GM18951 (cell line): ENCODE data around the gene LDB3.
"Not testable (repeated sequence)": the region's sequence is repeated elsewhere in the genome, so short reads cannot be mapped to it uniquely, and the experiment has no call there.

ENCODE experiments used
- POLR2A ChIP-seq: IDR thresholded peaks from 4 replicates; pipeline ENCODE4 v1.6.1; 2011; ENCODE audit warnings: mild to moderate bottlenecking; ENCODE audit not compliant: insufficient read length, insufficient read depth; ENCODE audit errors: extremely low read depth
- in situ Hi-C: fragments of 300-500 bp; cut with MboI; formaldehyde crosslinking; loops from one replicate; pipeline ENCODE4 v1.12.0; 2022; ENCODE audit warnings: low sequenced_read_pairs, mixed read lengths, inconsistent platforms; ENCODE audit not compliant: unreplicated experiment

The LDB3 gene, protein sequence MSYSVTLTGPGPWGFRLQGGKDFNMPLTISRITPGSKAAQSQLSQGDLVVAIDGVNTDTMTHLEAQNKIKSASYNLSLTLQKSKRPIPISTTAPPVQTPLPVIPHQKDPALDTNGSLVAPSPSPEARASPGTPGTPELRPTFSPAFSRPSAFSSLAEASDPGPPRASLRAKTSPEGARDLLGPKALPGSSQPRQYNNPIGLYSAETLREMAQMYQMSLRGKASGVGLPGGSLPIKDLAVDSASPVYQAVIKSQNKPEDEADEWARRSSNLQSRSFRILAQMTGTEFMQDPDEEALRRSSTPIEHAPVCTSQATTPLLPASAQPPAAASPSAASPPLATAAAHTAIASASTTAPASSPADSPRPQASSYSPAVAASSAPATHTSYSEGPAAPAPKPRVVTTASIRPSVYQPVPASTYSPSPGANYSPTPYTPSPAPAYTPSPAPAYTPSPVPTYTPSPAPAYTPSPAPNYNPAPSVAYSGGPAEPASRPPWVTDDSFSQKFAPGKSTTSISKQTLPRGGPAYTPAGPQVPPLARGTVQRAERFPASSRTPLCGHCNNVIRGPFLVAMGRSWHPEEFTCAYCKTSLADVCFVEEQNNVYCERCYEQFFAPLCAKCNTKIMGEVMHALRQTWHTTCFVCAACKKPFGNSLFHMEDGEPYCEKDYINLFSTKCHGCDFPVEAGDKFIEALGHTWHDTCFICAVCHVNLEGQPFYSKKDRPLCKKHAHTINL

DNA sequence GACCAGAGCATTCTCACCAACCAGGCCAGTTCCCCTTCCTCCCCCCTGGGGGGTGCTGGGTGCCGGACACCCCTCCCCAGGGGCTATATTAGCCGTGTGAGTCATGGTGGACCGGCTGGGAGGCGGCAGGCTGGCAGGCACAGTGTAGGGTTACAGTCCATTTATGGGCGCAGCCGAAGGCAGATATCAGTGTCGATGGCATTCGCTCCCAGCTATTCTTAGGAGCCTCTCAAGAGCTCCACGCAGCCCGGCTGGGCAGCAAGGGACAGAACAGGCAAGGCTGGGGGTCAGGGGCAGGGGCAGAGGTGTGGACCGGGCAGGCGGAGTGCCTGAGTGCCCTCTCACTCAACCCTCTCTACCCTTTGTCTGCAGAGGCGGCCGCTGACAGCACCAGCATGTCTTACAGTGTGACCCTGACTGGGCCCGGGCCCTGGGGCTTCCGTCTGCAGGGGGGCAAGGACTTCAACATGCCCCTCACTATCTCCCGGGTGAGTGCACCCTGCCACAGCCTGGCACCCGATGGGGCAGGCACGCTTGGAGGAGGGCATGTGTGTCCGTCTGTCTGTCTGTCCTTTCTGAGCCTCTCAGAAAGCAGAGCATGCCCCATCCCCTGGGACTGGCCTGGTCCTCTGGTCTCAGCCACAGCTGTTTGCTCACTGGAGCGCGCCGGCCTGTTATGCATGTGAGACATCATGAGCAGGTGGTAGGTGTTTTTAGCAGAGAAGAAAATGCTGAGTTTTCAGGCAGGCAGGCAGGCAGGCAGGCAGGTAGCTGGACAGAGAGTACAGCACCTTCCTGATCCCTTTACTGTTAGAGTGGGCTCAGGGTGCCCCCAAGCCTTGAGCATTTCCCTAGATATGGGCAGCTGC, at the start of gene LDB3:
TSS of gene LDB3 (plus strand) at position 215 of the 869 bp plus-strand sequence. CDS start at position 396, 181 bp downstream.
- TF ChIP-seq POLR2A: no peak
- in situ Hi-C loops: no loop called here

DNA sequence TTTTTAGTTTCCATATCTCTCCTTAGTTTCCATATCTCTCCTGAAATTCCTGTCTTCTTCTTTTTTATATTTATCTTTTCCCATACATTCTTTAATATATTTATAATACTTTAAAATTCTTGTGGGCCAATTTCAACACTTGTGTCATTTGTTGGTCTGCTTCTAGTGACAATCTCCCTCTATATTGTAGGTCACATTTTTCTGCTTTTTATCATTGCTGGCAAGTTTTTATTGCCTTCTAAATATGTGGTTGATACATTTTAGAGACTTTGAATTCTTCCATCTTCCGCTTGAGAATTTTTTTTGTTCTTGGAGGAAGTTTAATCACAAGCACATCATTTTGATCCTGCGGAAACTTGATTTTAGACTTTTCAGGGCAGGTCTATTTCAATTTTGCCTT, 40.0 kb upstream of the LDB3 start:
- no peak for TF ChIP-seq POLR2A
- in situ Hi-C loops: no loop called here

DNA sequence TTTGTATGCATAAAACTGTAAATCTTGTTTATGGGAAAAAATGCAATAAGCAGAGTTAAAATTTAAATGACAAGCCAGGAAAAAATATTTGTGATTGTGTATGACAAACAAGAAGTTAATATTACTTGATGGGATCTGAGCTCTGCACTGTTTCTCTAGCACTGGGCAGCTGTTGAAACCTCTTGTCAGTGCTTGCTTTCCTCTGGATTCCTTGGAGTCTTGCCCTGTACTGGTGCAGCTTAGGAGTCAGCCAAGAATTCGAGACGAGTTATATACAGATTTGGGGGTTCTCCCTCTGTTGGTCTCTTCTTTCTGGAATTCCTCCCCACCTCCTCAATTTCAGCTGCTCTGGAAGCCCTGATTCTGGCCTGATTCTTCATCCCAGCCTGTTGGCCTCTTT, 38.2 kb upstream of the LDB3 start:
- TF ChIP-seq POLR2A: no peak
- in situ Hi-C loops: no loop called here

DNA sequence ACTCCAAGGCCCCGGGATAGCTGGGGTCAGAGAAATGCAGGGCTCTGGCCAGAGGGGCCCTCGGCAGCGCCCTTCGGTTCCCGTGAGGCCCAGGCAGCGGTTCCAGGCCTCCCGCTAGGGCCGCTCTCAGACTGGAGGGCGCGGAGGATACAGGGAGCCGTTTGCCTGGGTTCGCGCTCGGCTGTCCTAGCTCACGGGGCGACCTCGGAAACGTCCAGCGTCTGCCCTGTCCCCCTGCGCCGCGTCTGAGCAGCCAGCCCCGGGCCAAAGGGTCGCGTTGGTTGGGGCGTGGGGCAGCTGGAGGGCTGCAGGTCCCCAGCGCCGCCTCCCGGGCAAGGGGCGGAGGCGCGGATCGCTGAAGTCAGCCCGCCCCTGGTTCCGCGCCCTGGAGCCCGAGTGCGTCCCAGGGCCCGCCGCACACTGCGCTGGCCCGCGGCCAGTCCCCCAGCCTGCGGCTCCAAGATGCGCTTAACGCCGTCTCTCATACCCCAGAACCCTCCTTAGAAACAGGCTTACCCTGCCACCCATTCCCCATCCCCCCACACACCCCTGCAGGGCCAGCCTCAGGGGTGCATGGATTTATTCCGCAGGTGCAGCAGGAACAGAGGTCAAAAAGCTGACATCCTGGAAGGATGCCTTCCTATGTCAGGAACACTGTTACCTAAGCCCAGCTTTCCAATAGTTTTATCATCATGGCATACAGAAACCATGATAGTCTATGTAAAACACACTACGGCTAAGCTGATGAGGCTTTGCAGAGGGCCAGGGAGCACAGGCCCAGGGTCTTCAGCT, 36.1 kb upstream of the LDB3 start:
- in situ Hi-C loops: no loop called here
- no peak for TF ChIP-seq POLR2A

DNA sequence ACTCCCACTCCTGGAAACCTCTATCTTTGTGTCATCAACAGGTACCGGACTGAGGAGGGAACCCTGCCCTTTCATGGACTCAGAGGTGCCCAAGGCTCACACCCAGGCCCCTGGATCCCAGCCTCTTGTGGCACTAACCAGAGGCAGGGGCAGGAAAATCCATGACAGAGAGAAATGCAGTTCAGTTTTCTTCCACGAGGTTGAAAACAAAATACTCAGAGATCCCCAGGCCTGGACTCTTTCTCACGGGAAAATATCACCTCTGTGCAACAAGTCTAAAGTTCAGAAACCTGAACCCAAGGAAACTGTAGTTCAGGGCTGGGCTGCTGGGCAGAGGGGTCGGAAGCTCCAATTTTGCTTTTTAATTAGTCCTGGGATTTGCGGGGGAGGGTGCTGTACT, 35.4 kb upstream of the LDB3 start:
- in situ Hi-C loops: no loop called here
- TF ChIP-seq POLR2A: no peak

DNA sequence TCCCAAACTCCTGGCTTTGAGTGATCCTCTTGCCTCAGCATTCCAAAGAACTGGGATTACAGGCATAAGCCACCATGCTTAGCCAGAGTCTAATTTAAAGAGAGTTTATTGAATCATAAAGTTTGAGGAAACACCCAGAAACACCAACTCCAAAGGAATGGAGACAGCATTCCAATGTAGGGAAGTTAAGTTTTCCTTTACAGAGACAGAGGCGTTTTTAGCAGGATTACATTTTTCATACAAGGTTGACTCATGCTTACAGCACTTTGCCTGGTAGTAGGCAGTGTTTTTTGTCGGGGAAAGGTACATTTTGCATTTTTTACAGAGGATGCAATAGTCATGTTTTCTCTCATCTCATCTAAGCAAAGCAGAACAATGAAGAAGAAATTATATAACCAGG, 32.9 kb upstream of the LDB3 start:
- in situ Hi-C loops: no loop called here
- TF ChIP-seq POLR2A: no peak

DNA sequence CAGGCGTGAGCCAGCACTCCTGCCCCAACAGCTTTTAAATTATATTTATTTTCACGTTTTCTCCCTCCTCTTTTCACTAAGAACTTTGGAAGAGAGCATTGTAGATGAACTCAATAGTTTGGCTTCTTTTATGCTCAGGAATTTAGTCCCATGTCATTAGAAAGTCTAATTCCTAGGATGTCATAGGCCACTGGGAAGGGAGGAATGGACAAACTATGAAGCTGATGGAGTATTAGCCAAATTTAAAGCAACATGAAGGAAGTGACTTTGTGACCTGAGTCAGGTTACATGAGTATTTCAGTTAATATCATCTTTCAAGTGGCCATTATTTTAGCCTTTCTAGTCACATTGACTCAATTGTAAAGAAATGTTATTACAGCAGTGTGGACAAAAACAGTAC, 32.0 kb upstream of the LDB3 start:
- TF ChIP-seq POLR2A: no peak
- in situ Hi-C loops: no loop called here

DNA sequence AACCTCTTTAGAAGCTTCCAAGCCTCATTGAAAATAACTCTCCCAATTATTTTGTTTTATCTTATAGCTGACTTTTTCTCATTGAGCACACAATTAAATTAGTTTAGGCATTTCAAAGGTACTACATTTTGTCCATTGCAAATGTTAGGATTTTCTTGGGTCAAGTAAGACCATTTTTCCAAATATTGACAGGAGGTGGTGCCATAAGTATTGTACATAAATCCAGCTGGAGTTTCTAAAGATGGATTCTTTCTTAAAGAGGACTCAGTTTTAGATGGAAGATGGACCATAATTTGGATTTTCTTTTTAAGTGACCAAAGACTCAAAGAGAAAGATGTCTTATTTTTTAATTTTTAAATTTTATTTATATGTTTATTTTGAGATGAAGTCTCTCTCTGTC, 26.3 kb upstream of the LDB3 start:
- TF ChIP-seq POLR2A: no peak
- in situ Hi-C loops: no loop called here

DNA sequence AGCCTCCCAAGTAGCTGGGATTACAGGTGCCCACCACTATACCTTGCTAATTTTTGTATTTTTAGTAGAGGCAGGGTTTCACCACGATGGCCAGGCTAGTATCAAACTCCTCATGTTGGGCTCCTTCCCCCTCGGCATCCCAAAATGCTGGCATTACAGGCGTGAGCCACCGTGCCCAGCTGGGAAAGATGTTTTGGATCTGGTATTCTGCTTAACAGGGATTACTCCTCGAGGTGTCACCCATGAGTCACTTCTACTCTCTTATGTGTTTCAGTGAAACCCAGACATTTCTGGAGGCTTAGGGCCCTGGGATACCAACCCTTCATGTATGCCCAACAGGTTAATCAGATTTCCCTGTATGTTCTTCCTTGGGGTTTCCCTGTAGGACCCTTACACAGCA, 25.8 kb upstream of the LDB3 start:
- TF ChIP-seq POLR2A: no peak
- in situ Hi-C loops: no loop called here

DNA sequence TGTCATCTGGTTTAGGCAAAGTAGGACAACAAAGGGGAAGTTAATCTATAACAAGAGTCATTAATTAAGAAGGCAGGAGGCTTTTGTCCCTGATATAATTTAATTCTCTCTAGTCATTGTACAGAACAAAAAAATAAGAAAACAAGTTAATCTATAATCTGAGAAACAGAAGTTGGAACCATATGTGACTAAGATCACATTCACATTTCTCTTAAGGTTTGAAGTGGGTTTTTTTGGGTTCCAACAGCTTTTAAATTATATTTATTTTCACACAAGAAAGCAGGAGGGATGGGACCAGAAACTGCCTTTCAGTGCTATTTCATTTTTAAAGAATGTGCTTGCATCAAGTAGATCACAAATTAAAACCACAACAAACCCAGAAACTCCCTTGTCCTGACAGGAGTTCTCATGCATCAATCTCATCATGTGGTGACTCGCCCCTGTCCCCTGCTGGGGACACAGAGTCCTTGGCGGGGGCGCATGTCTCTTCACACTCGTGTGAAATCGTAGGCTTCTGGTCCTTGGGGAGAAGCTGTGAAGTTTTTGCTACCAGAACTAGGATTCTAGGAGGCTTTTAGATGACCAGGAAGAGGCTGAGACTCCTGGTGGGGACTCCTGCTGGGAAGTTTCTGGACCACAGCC, 24.0 kb upstream of the LDB3 start:
- in situ Hi-C loops: no loop called here
- no peak for TF ChIP-seq POLR2A

DNA sequence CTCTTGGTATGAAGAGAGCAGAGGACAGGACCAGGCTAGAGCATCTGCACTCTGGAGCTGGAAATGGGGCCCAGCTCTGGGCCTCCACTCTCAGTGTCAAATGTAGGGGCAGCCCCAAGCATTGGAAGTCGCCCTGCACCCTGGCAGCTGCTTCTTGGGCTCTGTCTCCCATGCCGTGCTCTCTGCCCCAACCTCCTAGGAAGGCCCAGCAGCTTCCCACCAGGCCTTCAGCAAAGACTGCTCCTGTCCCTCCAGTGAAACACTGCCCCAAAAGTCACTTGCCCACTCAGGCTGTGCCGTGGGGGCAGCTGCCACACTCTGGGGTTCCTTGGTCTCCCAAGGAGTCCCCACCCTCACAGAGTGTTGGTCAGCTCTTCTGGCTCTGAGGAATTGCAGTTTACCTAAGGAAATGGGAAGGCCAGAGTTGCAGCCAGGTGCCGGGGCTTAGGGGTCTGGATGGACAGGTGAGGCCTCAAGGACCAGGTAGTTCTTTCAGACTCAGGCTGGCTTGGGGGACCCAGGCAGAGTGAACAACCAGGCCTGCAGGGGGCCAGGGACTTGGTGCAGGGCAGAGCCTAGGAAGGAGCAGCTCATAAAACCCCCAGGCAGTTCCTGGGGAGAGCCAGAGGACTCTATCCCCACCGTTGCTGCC, 23.4 kb upstream of the LDB3 start:
- no peak for TF ChIP-seq POLR2A

DNA sequence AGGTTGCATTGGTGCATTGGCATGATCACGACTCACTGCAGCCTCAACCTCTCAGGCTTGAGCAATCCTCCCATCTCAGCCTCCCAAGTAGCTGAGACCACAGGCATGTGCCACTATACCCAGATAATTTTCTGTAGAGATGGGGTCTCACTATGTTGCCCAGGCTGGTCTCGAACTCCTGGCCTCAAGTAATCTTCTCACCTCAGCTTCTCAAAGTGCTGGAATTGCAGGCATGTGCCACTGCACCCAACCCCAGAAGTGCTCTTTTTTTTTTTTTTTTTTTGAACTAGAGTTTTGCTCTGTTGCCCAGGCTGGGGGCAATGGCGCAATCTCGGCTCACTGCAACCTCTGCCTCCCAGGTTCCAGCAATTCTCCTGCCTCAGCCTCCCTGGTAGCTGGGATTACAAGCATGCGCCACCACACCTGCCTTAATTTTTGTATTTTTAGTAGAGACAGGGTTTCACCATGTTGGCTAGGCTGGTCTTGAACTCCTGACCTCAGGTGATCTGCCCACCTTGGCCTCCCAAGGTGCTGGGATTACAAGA, 22.6 kb upstream of the LDB3 start:
- in situ Hi-C loops: not testable (repeated sequence)

More for the DNA sequence above, 23.4 kb upstream of the LDB3 start:
- in situ Hi-C loops: no loop called here
